DMS153 treated with DMSO at 0.1 percent for 48 hours (cell line): Measurements from ENCODE around the gene CARHSP1.
"Not testable (repeated sequence)": the region's sequence is repeated elsewhere in the genome, so short reads cannot be mapped to it uniquely, and the experiment has no call there.

Experiments
- DNase-seq: peaks from one replicate; lab custom pipeline; 2025; ENCODE audit not compliant: unreplicated experiment; lab: John Stamatoyannopoulos, UW

The CARHSP1 gene

DNA sequence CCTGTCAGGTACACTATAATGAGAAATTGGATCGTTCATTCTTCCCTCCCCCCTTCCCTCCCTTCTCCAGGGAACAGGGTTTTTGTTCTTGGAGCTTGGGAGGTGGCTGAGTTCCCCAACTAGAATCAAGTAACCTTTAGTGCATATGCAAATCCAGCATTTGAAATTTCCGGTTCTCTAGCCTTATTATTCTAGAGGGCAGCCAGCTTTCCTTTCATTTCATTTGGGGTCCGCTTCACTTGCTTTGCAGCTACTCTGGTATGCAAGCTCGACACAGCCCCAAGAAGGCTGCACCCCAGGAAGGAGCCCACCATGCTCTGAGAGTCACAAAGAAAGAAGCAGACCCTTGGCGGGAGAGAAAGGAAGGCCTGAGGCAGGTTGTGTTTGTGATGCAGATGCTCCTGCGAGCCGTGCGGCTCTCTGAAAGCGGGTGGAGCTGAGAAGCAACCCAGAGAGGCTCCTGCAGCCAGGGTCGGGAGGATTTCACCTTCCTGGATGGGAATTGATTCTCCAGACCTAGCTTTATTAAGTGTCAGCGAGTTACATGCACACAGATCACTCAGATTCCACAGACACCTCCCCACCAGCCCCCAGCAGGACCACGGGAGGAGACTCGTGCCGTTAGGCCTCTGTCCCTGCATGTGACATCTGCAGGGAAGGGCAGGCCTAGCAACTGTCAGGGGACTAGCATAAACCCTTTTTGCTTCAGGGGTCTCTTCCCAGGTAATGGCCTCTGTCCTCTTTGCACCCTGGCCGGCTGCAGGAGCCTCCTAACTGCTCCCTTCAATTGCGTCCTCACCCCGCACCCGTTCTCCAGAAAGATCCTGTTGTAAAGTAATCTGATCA is 36.7 kb downstream of the CARHSP1 start:
- DNase-seq, result no peak

- no peak for DNase-seq
Observed at GRCh38 chr16:8831450-8831849, 37.4 kb downstream of the CARHSP1 start.

- no peak for DNase-seq
Observed at GRCh38 chr16:8828541-8829165, 40.2 kb downstream of the CARHSP1 start.

DNA sequence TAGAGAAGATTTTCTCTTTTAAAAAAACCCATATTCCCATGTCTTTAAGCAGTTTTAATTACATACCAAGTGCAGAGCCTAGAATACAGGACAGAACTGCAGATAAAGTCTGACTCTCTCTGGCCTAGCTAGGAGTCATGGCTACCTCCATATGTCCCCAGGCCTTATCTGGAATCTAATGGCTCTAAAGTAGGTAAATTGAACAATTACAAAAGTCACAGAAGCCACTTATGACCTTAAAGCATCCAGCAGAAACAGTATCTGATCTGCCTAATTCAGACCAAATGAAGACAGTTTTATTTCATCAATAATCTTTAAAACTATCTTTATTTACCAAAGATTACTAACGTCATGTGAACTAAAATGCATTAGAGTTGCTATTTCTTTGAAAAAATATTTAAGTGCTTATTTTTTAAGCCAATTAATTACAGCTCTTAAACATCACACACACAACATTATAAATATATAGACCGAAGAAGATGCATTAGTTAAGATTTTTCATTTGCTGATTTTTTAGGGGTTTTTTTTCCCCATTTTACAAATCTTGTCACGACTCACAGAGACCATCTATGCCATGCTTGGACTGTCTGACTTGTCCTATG is 42.4 kb downstream of the CARHSP1 start:
- DNase-seq, result no peak

GRCh38 chr16:8822403-8822802 is 46.4 kb downstream of the CARHSP1 start:
- no peak for DNase-seq

DNA sequence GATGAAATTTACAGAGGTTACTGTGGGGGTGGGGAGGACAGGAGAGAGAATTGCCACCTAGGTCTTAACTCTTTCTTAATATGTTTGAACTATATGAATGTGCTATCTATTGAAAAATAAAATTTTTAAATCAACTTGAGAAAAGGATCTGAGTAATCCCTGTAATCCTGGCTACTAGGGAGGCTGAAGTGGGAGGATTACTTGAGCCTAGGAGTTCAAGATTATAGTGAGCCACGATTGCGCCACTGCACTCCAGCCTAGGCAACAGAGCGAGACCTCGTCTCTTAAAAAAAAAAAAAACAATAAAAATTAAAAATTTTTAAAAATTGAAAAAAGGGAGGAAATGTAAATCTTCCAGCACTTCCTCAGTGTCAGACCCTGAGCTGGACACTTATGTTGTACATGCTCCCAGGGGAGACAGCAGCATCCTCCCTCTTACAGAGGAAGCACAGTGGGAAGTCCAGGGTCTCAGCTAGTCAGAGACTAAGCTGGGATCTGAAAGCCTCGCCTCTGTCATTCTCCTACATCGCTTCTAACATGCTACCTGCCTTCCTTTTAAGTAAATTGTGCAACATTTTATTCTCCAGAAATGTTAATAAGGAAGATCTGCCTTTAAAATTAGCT is 49.3 kb downstream of the CARHSP1 start:
- DNase-seq, result no peak

- no peak for DNase-seq
Observed at GRCh38 chr16:8818504-8819270, 50.1 kb downstream of the CARHSP1 start.

GRCh38 chr16:8816967-8817655 is 51.7 kb downstream of the CARHSP1 start:
- DNase-seq, result no peak

- DNase-seq, result no peak
Observed at GRCh38 chr16:8814095-8814806, 54.6 kb downstream of the CARHSP1 start.

DNA sequence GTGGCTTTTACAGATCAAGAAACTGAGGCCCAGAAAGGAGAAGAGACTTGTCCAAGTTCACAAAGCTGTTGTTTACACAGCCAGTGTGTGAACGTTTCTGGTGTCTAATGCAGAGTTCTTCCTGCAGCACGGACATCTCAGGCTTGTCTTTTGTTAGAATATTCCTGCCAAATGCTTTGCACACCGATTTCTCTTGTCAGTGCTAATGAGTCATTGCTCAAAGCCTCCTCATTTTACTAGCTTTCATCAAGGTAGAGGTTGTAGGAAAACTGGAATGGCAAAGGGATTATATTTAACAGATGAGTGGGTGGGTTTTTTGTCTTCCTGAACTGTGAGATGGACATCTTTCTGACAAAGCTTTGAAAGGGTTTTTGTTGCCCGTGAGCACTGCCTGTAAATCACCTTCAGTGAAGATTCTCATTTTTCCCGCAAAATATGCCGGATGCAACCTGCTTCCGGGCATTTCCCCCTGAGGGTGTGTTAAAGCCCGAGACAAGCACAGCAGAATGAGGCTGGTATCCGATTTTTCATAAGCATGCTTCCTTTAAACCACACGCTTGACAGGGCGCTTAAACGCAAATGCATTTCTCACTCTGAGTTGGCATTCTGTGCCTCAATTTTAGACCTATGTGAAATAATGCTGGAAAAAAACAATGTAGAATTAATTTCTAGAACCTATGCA is 56.5 kb downstream of the CARHSP1 start:
- DNase-seq, result no peak

- DNase-seq, result no peak
Observed at GRCh38 chr16:8808613-8809353, 60.0 kb downstream of the CARHSP1 start.

- no peak for DNase-seq
Observed at GRCh38 chr16:8808009-8808408, 60.8 kb downstream of the CARHSP1 start.

- no peak for DNase-seq
Observed at GRCh38 chr16:8807189-8807588, 61.6 kb downstream of the CARHSP1 start.

- no peak for DNase-seq
Observed at GRCh38 chr16:8806272-8806983, 62.4 kb downstream of the CARHSP1 start.

DNA sequence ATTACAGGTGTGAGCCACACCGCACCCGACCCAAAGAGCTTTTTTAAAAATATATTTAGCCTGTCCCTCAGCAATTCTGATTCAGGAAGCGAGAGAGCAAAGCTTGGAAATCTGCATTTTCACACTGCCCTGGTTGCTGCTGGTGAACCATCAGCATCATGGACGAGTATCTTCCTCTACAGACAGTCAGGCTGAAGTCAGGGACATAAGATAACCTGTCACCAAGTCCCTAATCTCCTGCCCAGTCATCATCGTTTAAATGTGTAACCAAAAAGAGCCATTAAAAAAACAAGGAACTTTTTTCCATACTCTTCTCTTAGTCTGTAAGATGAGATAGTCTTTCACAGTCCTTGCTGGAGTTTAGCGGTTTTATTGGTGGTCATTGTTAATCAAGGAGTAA is 64.5 kb downstream of the CARHSP1 start:
- DNase-seq, result no peak

DNA sequence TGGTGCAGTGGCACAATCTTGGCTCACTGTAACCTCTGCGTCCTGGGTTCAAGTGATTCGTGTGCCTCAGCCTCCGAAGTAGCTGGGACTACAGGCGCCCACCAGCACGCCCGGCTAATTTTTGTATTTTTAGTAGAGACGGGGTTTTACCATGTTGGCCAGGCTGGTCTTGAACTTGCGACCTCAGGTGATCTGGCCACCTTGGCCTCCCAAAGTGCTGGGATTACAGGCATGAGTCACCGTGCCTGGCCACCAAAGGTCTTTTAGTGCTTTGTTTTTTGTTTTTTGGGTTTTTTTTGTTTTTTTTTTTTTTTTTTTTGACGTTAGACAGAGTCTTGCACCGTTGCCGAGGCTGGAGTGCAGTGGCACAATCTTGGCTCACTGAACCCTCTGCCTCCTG is 65.1 kb downstream of the CARHSP1 start:
- DNase-seq, result not testable (repeated sequence)
